ENCODE results near the gene HID1.
"Not testable (repeated sequence)": the region's sequence is repeated elsewhere in the genome, so short reads cannot be mapped to it uniquely, and the experiment has no call there.

The HID1 gene

GRCh38 chr17:74970395-74970794, 2.2 kb downstream of the HID1 start:
- DNase-seq (ENCODE audit: low spot score) = no peak

- DNase-seq (ENCODE audit: low spot score) = not testable (repeated sequence)
Measured at GRCh38 chr17:74969501-74969900, 3.1 kb downstream of the HID1 start.

- DNase-seq (ENCODE audit: low spot score) = no peak
Measured at GRCh38 chr17:74968361-74968780, 4.2 kb downstream of the HID1 start.

- DNase-seq (ENCODE audit: low spot score) = no peak
Measured at GRCh38 chr17:74964988-74965622, 7.5 kb downstream of the HID1 start.

- DNase-seq (ENCODE audit: low spot score) = no peak
Measured at GRCh38 chr17:74964246-74964761, 8.3 kb downstream of the HID1 start.

GRCh38 chr17:74963656-74964055, 8.9 kb downstream of the HID1 start:
- peak; percentile 59 for DNase-seq (ENCODE audit: low spot score)

GRCh38 chr17:74962622-74963394, 9.8 kb downstream of the HID1 start:
- DNase-seq (ENCODE audit: low spot score) = no peak

- peak; percentile 97 for DNase-seq (ENCODE audit: low spot score)
Measured at GRCh38 chr17:74961657-74962350, 10.8 kb downstream of the HID1 start.

- DNase-seq (ENCODE audit: low spot score) = peak; percentile 97
Measured at GRCh38 chr17:74960570-74961342, 11.8 kb downstream of the HID1 start.

GRCh38 chr17:74959826-74960515, 12.6 kb downstream of the HID1 start:
- DNase-seq (ENCODE audit: low spot score) = no peak

- DNase-seq (ENCODE audit: low spot score) = peak; percentile 96
Measured at GRCh38 chr17:74957935-74958740, 14.4 kb downstream of the HID1 start.

- no peak for DNase-seq (ENCODE audit: low spot score)
Measured at GRCh38 chr17:74956093-74956492, 16.5 kb downstream of the HID1 start.

GRCh38 chr17:74954665-74955421, 17.7 kb downstream of the HID1 start:
- DNase-seq (ENCODE audit: low spot score) = no peak

- no peak for DNase-seq (ENCODE audit: low spot score)
Measured at GRCh38 chr17:74954115-74954514, 18.4 kb downstream of the HID1 start.

GRCh38 chr17:74953134-74953687, 19.3 kb downstream of the HID1 start:
- DNase-seq (ENCODE audit: low spot score) = peak; percentile 53

- no peak for DNase-seq (ENCODE audit: low spot score)
Measured at GRCh38 chr17:74952431-74953133, 20.0 kb downstream of the HID1 start.

GRCh38 chr17:74951680-74952421, 20.7 kb downstream of the HID1 start:
- DNase-seq (ENCODE audit: low spot score) = no peak

- DNase-seq (ENCODE audit: low spot score) = no peak
Measured at GRCh38 chr17:74951065-74951464, 21.5 kb downstream of the HID1 start.

Measured in HuH-7 (cell line).